Activated B cell treated with CpG ODN at 0.5 μM for 24 hours (primary cell): ENCODE results near the gene MOGAT1. TPM values are rescaled to one million over a fixed set of nuclear protein-coding genes. Genes with fewer than 3 reads are reported as not detected.
"Not testable (repeated sequence)": the region's sequence is repeated elsewhere in the genome, so short reads cannot be mapped to it uniquely, and the experiment has no call there.

Experiments used
- ATAC-seq: fragments of 200-7000 bp; cut with Tn5 transposase; one replicate; pipeline ENCODE4 v1.10.0; 2021; ENCODE audit warnings: low read depth, mild to moderate bottlenecking, moderate library complexity
- CTCF ChIA-PET: fragments of 350-600 bp; sonication (Branson Sonifier 250); formaldehyde crosslinking; loops from one replicate; lab custom pipeline; 2021; ENCODE audit warnings: antibody characterized with exemption; lab: Charles Lee
- POLR2A ChIA-PET: fragments of 350-600 bp; sonication (Branson Sonifier 250); formaldehyde crosslinking; loops from one replicate; lab custom pipeline; 2021; ENCODE audit warnings: antibody characterized with exemption; lab: Charles Lee
- DNase-seq: peaks from one replicate; pipeline ENCODE4 v3.0.0; 2022
- H3K27ac Mint-ChIP-seq: one replicate; pipeline ENCODE4 v1.8.0; 2020; ENCODE audit warnings: mixed read lengths
- H3K27me3 Mint-ChIP-seq: one replicate; pipeline ENCODE4 v1.8.0; 2021; ENCODE audit warnings: mixed read lengths
- H3K36me3 Mint-ChIP-seq: one replicate; pipeline ENCODE4 v1.8.0; 2021; ENCODE audit warnings: low read depth, mixed read lengths
- H3K4me1 Mint-ChIP-seq: one replicate; pipeline ENCODE4 v1.8.0; 2021; ENCODE audit warnings: mixed read lengths
- H3K4me3 Mint-ChIP-seq: one replicate; pipeline ENCODE4 v1.8.0; 2020; ENCODE audit warnings: mild to moderate bottlenecking, mixed read lengths
- H3K9me3 Mint-ChIP-seq: one replicate; pipeline ENCODE4 v1.8.0; 2020; ENCODE audit warnings: mixed read lengths
- intact Hi-C: fragments of 100-400 bp; cut with micrococcal nuclease; formaldehyde crosslinking; loops from one replicate; pipeline ENCODE4 v1.15.1; 2024
- total RNA-seq: library from RNA; stranded (reverse); gene quantifications from 2 replicates; pipeline ENCODE4 v1.2.3, GENCODE V29; 2022
- TF ChIP-seq, protein P1 (sequence below): fragments of 200-600 bp; IDR thresholded peaks from one replicate; pipeline ENCODE4 v1.8.0; 2022; ENCODE audit warnings: antibody characterized with exemption, mild to moderate bottlenecking

The MOGAT1 gene
- total RNA-seq, 1 donor from 2014 or later: not detected

DNA sequence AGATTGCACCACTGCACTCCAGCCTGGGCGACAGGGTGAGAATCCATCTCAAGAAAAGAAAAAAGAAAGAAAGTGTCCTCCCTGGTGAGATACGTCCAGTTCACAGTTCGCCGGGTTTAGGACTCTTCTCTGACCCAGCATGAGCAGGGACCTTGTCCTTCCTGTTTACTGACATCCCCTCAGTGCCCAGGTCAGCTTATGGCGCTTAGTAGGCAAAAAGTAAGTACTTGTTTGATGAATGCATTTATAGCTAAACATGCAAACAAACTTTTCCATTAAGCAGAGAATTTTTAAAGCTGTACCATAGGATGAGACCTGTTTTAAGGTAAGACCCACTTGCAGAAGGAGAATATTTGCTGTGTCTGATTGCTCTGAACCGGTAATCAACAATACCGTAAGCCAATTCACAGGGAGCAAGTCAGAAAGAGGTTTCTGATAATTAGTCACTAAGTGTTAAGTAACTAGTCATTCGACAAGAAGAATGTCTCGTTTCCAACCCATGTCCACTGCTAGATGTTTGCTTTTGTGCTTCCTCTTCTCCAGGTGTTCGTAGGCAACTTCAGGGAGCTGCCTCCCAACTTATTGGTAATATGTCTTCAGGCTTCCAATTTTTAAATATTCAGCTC, 40.0 kb downstream of the MOGAT1 start:
- intact Hi-C loops: no loop called here
- CTCF ChIA-PET: interaction anchor here (7.4 kb wide), 1 partner anchor 190 kb away, joined by 94 read pairs; no protein-coding TSS in a partner anchor

GRCh38 chr2:222713002-222713401, 41.5 kb downstream of the MOGAT1 start:
- CTCF ChIA-PET: interaction anchor here (1.1 kb wide), 1 partner anchor 226 kb away, joined by 3 read pairs; no protein-coding TSS in a partner anchor
- POLR2A ChIA-PET: no interaction called here

More for the DNA sequence above, 40.0 kb downstream of the MOGAT1 start:
- ATAC-seq (no peak), DNase-seq (no peak)
- Mint-ChIP-seq H3K4me1 (peaks cover 19% of the 10 kb centered on the region), H3K9me3 (no peaks in the 10 kb centered on the region), H3K27me3 (peaks cover 8% of the 10 kb centered on the region), H3K27ac (no peak overlapping the region), H3K36me3 (no peaks in the 10 kb centered on the region), H3K4me3 (no peak overlapping the region)
- POLR2A ChIA-PET: no interaction called here
- TF ChIP-seq, protein P1, sequence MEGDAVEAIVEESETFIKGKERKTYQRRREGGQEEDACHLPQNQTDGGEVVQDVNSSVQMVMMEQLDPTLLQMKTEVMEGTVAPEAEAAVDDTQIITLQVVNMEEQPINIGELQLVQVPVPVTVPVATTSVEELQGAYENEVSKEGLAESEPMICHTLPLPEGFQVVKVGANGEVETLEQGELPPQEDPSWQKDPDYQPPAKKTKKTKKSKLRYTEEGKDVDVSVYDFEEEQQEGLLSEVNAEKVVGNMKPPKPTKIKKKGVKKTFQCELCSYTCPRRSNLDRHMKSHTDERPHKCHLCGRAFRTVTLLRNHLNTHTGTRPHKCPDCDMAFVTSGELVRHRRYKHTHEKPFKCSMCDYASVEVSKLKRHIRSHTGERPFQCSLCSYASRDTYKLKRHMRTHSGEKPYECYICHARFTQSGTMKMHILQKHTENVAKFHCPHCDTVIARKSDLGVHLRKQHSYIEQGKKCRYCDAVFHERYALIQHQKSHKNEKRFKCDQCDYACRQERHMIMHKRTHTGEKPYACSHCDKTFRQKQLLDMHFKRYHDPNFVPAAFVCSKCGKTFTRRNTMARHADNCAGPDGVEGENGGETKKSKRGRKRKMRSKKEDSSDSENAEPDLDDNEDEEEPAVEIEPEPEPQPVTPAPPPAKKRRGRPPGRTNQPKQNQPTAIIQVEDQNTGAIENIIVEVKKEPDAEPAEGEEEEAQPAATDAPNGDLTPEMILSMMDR: no peak

DNA sequence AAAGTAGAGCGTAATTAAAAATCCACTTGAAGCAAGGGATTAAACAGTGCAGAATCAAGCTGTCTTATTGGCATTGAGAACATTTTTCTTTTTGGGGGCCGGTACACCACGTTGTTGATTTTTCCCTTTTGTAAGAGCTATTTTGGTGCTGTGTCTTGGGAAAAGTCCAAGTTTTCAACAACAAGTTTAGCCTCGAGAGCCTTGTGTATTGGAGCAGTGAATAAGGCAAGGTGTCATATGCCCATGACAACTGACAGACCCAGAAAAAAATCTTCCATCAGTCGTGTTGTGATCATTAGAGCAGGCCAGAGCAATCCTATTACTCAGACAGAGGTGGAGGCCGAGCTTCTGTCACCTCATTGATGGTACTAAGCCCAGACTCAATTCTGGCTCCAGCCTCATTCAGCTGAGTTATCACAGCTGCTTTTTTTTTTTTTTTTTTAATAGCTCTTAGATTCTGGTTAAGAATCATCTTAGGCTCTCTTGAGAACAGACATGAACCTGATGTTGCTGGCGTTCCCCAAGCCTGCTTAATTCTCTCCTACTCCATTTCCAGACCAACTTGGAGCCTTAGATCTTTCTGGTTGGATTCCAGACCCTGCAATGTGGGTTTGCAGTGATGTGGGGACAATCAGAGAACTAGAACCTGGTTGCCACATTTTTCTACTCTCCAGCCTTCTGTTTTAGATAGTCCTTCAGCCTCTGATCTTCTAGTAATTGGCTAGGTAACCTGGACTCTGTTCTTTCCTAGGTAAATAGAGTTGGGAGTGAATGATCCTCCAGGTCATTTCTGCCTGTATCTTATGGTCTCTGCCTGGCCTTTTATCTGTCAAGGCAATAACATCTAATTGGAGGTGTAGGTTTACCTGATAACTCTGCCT, 43.1 kb downstream of the MOGAT1 start:
- H3K27me3 Mint-ChIP-seq: peaks cover under 1% of the 10 kb centered on the region
- H3K36me3 Mint-ChIP-seq: no peaks in the 10 kb centered on the region
- no peak for ATAC-seq
- peaks cover 10% of the 10 kb centered on the region for H3K4me1 Mint-ChIP-seq
- ChIA-PET POLR2A (no interaction called here), CTCF (no interaction called here)
- no peak for DNase-seq
- no peaks in the 10 kb centered on the region for H3K9me3 Mint-ChIP-seq
- H3K4me3 Mint-ChIP-seq: no peak overlapping the region
- H3K27ac Mint-ChIP-seq: no peak overlapping the region
- intact Hi-C loops: no loop called here
- TF ChIP-seq, protein P1: no peak

More at GRCh38 chr2:222713002-222713401, 41.5 kb downstream of the MOGAT1 start:
- intact Hi-C loops: no loop called here
- Mint-ChIP-seq H3K4me3 (no peak overlapping the region), H3K27ac (no peak overlapping the region), H3K36me3 (no peaks in the 10 kb centered on the region), H3K4me1 (peaks cover 19% of the 10 kb centered on the region), H3K27me3 (peaks cover 8% of the 10 kb centered on the region), H3K9me3 (no peaks in the 10 kb centered on the region)
- DNase-seq: no peak
- ATAC-seq: no peak
- TF ChIP-seq, protein P1: no peak

DNA sequence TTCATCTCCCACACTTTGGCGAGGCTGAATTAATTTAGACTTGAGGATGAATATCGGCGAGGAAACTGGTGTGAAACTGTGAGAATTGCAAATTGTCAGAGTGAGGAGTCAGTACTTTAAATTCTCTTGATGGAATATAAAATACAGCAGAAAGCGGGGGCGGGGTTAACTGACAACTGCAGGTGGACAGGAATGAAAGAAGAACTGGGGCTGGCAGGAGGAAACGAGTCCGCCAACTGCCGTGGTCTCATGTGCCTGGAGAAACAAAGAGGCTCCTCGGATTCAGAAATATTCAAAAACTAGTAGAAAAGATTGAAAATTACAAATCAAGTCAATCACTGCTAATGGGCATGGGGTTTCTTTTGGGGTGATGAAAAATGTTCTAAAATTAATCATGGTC, 44.3 kb downstream of the MOGAT1 start:
- Mint-ChIP-seq H3K4me3 (peak overlapping the region; percentile 54), H3K36me3 (no peaks in the 10 kb centered on the region), H3K9me3 (no peaks in the 10 kb centered on the region), H3K27ac (no peak overlapping the region), H3K4me1 (peaks cover 12% of the 10 kb centered on the region), H3K27me3 (no peaks in the 10 kb centered on the region)
- intact Hi-C loops: no loop called here
- POLR2A ChIA-PET: no interaction called here
- ATAC-seq (no peak), DNase-seq (no peak)
- CTCF ChIA-PET: no interaction called here
- TF ChIP-seq, protein P1: no peak

GRCh38 chr2:222719787-222720186, 48.3 kb downstream of the MOGAT1 start:
- H3K36me3 Mint-ChIP-seq, POLR2A ChIA-PET, H3K27ac Mint-ChIP-seq, H3K4me3 Mint-ChIP-seq, H3K9me3 Mint-ChIP-seq, ATAC-seq, H3K27me3 Mint-ChIP-seq, DNase-seq, CTCF ChIA-PET, intact Hi-C loops: not testable (repeated sequence)
- H3K4me1 Mint-ChIP-seq: peaks cover 18% of the 10 kb centered on the region

DNA sequence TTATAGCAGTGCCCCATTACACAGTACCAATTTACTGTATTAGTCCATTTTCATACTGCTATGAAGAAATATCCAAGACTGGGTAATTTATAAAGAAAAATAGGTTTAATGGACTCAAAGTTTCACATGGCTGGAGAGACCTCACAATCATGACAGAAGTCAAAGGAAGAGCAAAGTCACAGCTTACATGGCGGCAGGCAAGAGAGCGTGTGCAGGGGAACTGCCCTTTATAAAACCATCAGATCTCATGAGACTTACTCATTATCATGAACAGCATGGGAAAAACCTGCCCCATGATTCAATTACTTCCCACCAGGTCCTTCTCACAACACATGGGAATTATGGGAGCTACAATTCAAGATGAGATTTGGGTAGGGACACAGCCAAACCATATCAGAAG, 50.1 kb downstream of the MOGAT1 start:
- intact Hi-C loops, H3K9me3 Mint-ChIP-seq, H3K36me3 Mint-ChIP-seq, H3K4me1 Mint-ChIP-seq, H3K27me3 Mint-ChIP-seq, H3K27ac Mint-ChIP-seq, ATAC-seq, H3K4me3 Mint-ChIP-seq, DNase-seq: not testable (repeated sequence)
- ChIA-PET CTCF (interaction anchor here (1.0 to 1.1 kb wide), 3 partner anchors 9 to 127 kb away, joined by 3 to 4 read pairs (median 3); no protein-coding TSS in a partner anchor), POLR2A (interaction anchor here (1.1 kb wide), 1 partner anchor 140 kb away, joined by 3 read pairs; no protein-coding TSS in a partner anchor)
